Calu3 (cell line): ENCODE measurements around the gene PLPP7. TPM values are rescaled to one million over a fixed set of nuclear protein-coding genes. Genes with fewer than 3 reads are reported as not detected.
"Not testable (repeated sequence)": the region's sequence is repeated elsewhere in the genome, so short reads cannot be mapped to it uniquely, and the experiment has no call there.

Source experiments
- BruUV-seq: library from RNA; stranded (reverse); fragments of 400-500 nt; replicated peaks from 2 replicates; lab custom pipeline; 2021; lab: Mats Ljungman, UMichigan
- CTCF ChIA-PET: fragments of 300-600 bp; sonication (Branson Sonifier 250); formaldehyde crosslinking; loops from one replicate; lab custom pipeline; 2022; ENCODE audit warnings: antibody characterized with exemption; lab: Charles Lee
- DNase-seq: peaks from one replicate; pipeline ENCODE4 v3.0.0; 2022
- H3K27ac Mint-ChIP-seq: one replicate; pipeline ENCODE4 v1.8.0; 2022; ENCODE audit warnings: mixed read lengths; ENCODE audit not compliant: unreplicated experiment
- H3K27me3 Mint-ChIP-seq: one replicate; pipeline ENCODE4 v1.8.0; 2022; ENCODE audit warnings: mixed read lengths; ENCODE audit not compliant: unreplicated experiment
- H3K36me3 Mint-ChIP-seq: one replicate; pipeline ENCODE4 v1.8.0; 2022; ENCODE audit warnings: mild to moderate bottlenecking, moderate library complexity, mixed read lengths; ENCODE audit not compliant: insufficient read depth, unreplicated experiment
- H3K4me1 Mint-ChIP-seq: one replicate; pipeline ENCODE4 v1.8.0; 2022; ENCODE audit warnings: mild to moderate bottlenecking, low read depth, mixed read lengths; ENCODE audit not compliant: unreplicated experiment
- H3K4me3 Mint-ChIP-seq: one replicate; pipeline ENCODE4 v1.8.0; 2022; ENCODE audit warnings: mild to moderate bottlenecking, low read depth, moderate library complexity, mixed read lengths; ENCODE audit not compliant: unreplicated experiment
- H3K9me3 Mint-ChIP-seq: one replicate; pipeline ENCODE4 v1.8.0; 2022; ENCODE audit warnings: low read depth, mixed read lengths; ENCODE audit not compliant: unreplicated experiment
- intact Hi-C: fragments of 100-400 bp; cut with micrococcal nuclease; formaldehyde crosslinking; loops from one replicate; pipeline ENCODE4 v1.10.0; 2022; ENCODE audit not compliant: unreplicated experiment
- total RNA-seq: library from RNA; stranded (reverse); gene quantifications from 2 replicates; pipeline ENCODE4 v1.2.3, GENCODE V29; 2022
- TF ChIP-seq, protein P1 (sequence below): fragments of 200-600 bp; IDR thresholded peaks from one replicate; pipeline ENCODE4 v1.8.0; 2022; ENCODE audit warnings: antibody characterized with exemption; ENCODE audit not compliant: unreplicated experiment

Gene PLPP7
- total RNA-seq, 1 experiment from 2014 or later: not detected

DNA sequence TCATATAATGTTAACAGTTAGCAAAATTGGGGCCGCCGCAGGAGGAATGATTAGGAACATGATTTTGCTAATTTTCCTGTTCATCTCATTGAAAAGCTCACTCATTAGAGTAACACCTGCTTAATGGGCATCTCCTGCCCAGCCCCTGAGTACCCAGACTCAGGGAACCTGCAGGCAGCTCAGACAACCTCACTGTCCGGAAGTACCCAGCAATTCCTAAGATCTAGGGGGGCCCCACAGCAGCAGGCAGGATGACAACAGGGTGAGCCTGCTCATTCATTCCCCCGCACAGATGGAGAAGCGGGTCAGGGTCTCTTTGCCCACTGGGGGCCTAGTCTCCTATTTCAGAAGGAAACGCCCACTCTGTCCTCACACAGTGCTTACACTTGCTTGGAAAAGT is 25.8 kb upstream of the PLPP7 start:
- TF ChIP-seq, protein P1, sequence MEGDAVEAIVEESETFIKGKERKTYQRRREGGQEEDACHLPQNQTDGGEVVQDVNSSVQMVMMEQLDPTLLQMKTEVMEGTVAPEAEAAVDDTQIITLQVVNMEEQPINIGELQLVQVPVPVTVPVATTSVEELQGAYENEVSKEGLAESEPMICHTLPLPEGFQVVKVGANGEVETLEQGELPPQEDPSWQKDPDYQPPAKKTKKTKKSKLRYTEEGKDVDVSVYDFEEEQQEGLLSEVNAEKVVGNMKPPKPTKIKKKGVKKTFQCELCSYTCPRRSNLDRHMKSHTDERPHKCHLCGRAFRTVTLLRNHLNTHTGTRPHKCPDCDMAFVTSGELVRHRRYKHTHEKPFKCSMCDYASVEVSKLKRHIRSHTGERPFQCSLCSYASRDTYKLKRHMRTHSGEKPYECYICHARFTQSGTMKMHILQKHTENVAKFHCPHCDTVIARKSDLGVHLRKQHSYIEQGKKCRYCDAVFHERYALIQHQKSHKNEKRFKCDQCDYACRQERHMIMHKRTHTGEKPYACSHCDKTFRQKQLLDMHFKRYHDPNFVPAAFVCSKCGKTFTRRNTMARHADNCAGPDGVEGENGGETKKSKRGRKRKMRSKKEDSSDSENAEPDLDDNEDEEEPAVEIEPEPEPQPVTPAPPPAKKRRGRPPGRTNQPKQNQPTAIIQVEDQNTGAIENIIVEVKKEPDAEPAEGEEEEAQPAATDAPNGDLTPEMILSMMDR: no peak
- no peak for DNase-seq
- Mint-ChIP-seq H3K27ac (no peak overlapping the region), H3K9me3 (no peaks in the 10 kb centered on the region), H3K4me1 (no peaks in the 10 kb centered on the region), H3K4me3 (no peak overlapping the region), H3K36me3 (no peaks in the 10 kb centered on the region), H3K27me3 (peaks cover 36% of the 10 kb centered on the region)
- intact Hi-C loops: no loop called here
- CTCF ChIA-PET: no interaction called here
- BruUV-seq: no TSS peak

DNA sequence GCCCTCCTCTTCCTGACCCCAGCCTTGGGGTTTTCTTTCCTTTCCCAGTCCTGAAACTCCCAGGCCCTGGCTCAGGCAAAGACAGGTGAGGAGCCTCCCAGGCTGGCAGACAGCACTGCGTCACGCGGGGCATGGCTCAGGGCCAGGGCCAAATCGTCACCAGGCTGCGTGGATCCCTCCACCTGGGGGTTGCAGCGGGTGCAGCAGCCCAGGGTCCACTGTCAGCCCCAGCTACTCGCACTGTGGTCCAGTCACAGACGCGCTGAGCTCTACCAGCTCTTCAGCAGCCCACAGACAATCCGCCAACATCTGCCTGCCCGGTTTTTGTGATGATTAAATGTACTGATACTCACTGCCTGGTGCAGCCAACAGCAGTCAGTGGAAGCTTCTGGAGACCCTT is 25.3 kb upstream of the PLPP7 start:
- CTCF ChIA-PET: no interaction called here
- H3K36me3 Mint-ChIP-seq: no peaks in the 10 kb centered on the region
- no peak overlapping the region for H3K27ac Mint-ChIP-seq
- H3K27me3 Mint-ChIP-seq: peaks cover 32% of the 10 kb centered on the region
- H3K9me3 Mint-ChIP-seq: no peaks in the 10 kb centered on the region
- no peaks in the 10 kb centered on the region for H3K4me1 Mint-ChIP-seq
- intact Hi-C loops: no loop called here
- TF ChIP-seq, protein P1: no peak
- DNase-seq: no peak
- no TSS peak for BruUV-seq
- H3K4me3 Mint-ChIP-seq: no peak overlapping the region

DNA sequence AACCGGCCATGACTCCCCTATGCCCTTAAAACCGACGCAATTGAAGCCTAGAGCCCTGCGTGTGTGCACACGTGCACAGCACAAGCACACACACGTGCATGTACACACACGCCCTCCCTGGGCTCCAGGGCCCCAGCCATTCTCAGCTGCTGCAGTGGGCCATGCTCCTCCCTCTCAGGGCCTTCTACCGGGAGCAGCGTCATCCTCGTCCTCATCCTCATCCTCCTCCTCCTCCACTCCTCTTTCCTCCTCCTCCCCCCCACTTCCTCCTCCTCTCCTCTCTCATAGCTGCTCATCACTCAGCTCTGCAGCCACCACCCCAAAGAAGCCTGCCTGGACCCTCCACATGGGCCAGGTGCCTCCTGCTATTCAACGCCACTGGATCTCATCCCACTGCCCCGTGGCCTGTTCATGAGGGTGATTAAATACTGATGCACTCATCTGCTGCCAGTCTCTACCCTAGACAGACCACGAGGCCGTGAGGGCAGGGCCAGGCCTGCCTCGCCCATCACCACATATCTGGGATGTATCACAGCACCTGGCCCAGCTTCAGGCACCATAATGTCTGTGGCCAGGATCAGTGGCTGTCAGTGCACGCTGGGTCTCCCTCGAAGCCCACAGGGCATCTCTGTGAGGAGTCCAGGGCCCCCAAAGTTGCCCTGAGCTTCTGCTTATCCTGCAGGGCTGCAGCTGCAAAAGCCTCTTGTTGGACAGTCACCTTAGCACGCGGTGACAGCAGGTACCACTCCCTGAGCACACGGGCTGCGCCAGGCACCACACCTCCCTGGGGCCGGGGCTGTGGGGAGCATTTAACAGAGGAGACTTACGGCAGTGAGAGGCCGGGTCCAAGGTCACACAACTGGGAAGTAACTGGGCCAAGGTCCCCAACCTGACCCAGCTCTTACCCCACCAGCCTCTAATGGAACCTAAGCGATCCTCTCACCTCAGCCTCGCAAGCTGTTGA is 23.0 kb upstream of the PLPP7 start:
- peaks cover 13% of the 10 kb centered on the region for H3K27me3 Mint-ChIP-seq
- no peak overlapping the region for H3K27ac Mint-ChIP-seq
- DNase-seq: no peak
- intact Hi-C loops: no loop called here
- TF ChIP-seq, protein P1: no peak
- CTCF ChIA-PET: interaction anchor here (0.6 kb wide), 1 partner anchor 1353 kb away, joined by 3 read pairs; no protein-coding TSS in a partner anchor
- H3K36me3 Mint-ChIP-seq: no peaks in the 10 kb centered on the region
- no peaks in the 10 kb centered on the region for H3K4me1 Mint-ChIP-seq
- no peaks in the 10 kb centered on the region for H3K9me3 Mint-ChIP-seq
- H3K4me3 Mint-ChIP-seq: no peak overlapping the region
- no TSS peak for BruUV-seq

DNA sequence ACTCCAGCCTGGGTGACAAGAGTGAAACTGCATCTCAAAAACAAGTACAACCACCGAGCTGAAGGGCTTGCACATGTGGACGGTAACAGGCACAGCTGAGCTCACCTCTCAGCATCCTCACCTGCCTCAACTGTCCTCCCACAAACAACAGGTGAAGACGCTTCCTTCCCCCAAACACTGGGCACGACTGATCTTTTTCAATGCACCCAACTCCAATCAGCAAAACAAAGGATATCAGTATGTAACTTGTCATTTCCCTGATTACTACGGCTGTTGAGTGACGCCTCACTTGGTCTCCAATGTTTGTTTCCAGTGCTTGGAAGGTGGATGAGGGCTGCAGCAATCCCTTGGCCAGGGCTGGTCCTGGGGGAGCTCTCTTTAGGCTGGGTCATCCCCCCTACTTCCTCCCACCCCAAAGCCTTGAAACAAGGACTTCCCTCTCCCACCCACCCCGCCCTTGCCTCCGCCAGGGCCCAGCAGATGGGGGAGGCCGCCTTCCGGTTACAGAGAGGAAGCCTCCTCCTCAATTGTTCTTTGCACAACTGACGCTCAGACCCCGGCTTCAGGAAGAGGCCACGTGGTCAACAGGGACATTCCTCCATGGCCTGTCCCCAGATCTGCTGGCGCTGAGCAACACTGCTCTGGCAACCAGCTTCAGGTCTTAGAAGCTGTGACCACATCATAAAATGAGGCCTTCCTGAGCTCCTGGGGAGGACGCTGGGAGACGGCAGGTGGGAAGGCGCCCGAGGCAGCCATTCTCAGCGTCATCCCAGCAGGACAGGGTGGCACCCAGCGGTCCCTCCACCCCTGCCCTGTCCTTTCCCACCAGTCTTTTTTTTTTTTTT is 19.1 kb upstream of the PLPP7 start:
- no peaks in the 10 kb centered on the region for H3K36me3 Mint-ChIP-seq
- no peaks in the 10 kb centered on the region for H3K9me3 Mint-ChIP-seq
- TF ChIP-seq, protein P1: no peak
- CTCF ChIA-PET: no interaction called here
- intact Hi-C loops: no loop called here
- no peak overlapping the region for H3K27ac Mint-ChIP-seq
- BruUV-seq: no TSS peak
- H3K4me3 Mint-ChIP-seq: no peak overlapping the region
- no peak for DNase-seq
- H3K27me3 Mint-ChIP-seq: peaks cover 17% of the 10 kb centered on the region
- no peaks in the 10 kb centered on the region for H3K4me1 Mint-ChIP-seq

DNA sequence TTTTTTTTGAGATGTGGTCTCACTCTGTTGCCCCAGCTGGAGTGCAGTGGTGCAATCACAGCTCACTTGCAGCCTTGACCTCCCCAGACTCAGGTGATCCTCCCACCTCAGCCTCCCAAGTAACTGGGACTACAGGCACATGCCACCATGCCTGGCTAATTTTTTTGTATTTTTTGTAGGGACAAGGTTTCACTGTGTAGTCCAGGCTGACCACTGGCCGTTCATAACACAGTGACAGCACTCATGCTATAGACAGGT is 18.6 kb upstream of the PLPP7 start:
- intact Hi-C loops, BruUV-seq, H3K4me1 Mint-ChIP-seq, H3K36me3 Mint-ChIP-seq, H3K27ac Mint-ChIP-seq, CTCF ChIA-PET, H3K4me3 Mint-ChIP-seq, H3K9me3 Mint-ChIP-seq, DNase-seq: not testable (repeated sequence)
- H3K27me3 Mint-ChIP-seq: peaks cover 23% of the 10 kb centered on the region
